OCI-LY7 (cell line): ENCODE measurements around the gene SH3RF3.

Source experiments
- EZH2phosphoT487 ChIP-seq: fragments of 200-600 bp; sonication (generic); IDR thresholded peaks from 2 replicates; pipeline ENCODE4 v1.6.1; 2018; ENCODE audit warnings: low read depth, borderline replicate concordance, mild to moderate bottlenecking, mixed run types, antibody characterized with exemption, low read length, moderate library complexity, mixed read lengths
- TF ChIP-seq, protein P1 (sequence below): fragments of 200-600 bp; sonication (generic); conservative IDR thresholded peaks from 2 replicates; pipeline ENCODE4 v1.5.1; 2014; ENCODE audit warnings: mild to moderate bottlenecking, antibody characterized with exemption, low read length, moderate library complexity, mixed read lengths

DNA sequence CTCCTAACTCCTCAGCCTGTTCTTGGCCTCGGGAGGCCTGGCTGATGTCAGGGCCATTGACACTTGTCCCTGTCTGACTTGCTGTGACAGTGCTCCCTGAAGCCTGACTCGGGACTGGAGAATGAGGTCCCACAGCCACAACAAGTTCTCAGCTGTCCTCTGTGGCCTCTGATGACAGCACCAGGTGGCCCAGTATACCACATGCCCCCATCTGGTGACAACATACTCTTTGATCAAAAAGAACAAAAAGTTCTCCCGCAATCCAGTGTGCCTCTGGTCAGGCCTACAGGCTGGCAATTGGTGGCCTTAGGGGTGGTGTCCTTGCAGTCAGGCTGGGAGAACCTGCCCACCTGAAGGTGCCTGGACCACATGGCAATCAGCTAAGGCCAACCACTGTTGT lies 382.2 kb downstream of the SH3RF3 start:
- TF ChIP-seq, protein P1, sequence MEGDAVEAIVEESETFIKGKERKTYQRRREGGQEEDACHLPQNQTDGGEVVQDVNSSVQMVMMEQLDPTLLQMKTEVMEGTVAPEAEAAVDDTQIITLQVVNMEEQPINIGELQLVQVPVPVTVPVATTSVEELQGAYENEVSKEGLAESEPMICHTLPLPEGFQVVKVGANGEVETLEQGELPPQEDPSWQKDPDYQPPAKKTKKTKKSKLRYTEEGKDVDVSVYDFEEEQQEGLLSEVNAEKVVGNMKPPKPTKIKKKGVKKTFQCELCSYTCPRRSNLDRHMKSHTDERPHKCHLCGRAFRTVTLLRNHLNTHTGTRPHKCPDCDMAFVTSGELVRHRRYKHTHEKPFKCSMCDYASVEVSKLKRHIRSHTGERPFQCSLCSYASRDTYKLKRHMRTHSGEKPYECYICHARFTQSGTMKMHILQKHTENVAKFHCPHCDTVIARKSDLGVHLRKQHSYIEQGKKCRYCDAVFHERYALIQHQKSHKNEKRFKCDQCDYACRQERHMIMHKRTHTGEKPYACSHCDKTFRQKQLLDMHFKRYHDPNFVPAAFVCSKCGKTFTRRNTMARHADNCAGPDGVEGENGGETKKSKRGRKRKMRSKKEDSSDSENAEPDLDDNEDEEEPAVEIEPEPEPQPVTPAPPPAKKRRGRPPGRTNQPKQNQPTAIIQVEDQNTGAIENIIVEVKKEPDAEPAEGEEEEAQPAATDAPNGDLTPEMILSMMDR, result no peak
- TF ChIP-seq EZH2phosphoT487, result no peak
